ENCODE measurements around the gene ARMC5.

- TF ChIP-seq SUZ12 (IDR thresholded peaks at IDR 0.05; ENCODE audit: extremely low read depth, insufficient read depth, insufficient read length) = no peak
- no peak for TF ChIP-seq YY1 (IDR thresholded peaks at IDR 0.05; ENCODE audit: insufficient read depth, insufficient read length)
- no peak for TF ChIP-seq ZNF274 (IDR thresholded peaks at IDR 0.05; ENCODE audit: low read depth, low read length)
These were observed 31.6 kb upstream of the ARMC5 start for GRCh38 chr16:31427441-31428278.
